Activated T-cell treated with anti-CD3 and anti-CD28 coated beads, Interleukin-2, amount 50 U/mL, for 1 hour (primary cell): ENCODE measurements around the gene TMEM255B.

Experiments
- DNase-seq: peaks from one replicate; pipeline ENCODE4 v3.0.0-alpha.2; 2020

Gene TMEM255B

DNA sequence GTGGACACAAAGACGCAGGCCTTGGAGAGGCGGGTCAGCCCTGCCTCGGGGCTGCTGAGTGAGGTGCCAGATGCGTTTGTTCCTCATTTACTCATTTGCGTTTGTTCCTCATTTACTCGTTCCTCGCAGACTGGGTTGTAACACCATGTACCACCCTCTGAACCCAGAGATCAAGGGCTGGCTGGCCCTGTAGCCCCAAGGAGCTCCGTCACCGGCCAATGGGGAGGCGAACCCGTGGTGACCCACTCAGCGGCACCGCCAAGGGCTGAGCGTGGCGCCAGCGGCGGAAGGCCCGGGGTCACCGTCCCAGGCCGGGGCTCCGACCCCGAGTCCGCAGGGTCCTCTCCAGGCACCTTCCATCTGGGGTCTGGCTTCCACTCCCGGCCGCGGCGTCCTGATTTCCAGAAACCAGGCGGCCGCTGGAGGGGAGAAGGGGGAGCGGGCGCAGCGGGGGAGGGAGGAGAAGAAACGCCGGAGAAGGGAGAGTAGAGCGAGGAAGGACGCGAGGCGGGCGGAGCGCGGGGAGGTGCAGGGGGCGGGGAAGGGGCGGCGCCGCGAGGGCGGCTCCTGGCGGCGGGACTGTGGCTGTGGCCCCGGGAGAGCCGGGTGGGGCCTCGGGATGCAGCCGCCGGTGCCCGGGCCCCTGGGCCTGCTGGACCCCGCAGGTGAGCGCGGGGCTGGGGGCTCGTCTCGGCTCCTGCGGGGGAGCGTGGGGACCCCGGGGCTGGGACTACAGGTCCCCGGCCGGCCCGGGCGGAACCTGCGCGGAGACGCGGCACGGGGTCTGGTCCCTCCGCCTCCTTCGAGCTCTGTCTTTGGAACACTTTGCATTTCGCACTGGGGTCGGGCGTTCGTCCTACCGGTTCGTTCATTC is at the start of gene TMEM255B:
TSS of gene TMEM255B (plus strand) at position 576 of the 874 bp plus-strand sequence. CDS start at position 620, 44 bp downstream.
- DNase-seq: peak; percentile 85

GRCh38 chr13:113722921-113723320 is 36.1 kb upstream of the TMEM255B start:
- no peak for DNase-seq

DNA sequence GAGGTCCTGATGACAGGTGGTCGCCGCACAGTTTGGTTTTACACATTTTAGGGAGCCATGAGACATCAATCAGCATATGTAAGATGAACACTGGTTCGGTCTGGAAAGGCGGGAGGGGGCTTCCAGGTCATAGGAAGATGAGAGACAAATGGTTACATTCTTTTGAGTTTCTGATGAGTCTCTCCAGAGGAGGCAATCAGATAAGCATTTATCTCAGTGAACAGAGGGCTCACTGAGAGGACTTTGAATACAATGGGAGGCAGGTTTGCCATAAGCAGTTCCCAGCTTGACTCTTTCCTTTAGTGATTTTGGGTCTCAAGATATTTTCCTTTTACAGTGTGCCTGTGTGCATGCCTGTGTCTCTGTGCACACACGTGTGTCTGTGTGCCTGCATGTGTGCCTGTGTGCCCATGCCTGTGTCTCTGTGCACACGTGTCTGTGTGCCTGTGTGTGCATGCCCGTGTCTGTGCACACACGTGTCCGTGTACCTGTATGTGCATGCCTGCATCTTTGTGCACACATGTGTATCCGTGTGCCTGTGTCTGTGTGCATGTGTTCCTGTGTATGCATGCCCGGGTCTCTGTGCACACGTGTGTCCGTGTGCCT is 35.5 kb upstream of the TMEM255B start:
- no peak for DNase-seq

GRCh38 chr13:113724016-113724758 is 34.8 kb upstream of the TMEM255B start:
- peak; percentile 29 for DNase-seq

- DNase-seq: peak; percentile 92
These were observed 34.2 kb upstream of the TMEM255B start for GRCh38 chr13:113724780-113725315.

DNA sequence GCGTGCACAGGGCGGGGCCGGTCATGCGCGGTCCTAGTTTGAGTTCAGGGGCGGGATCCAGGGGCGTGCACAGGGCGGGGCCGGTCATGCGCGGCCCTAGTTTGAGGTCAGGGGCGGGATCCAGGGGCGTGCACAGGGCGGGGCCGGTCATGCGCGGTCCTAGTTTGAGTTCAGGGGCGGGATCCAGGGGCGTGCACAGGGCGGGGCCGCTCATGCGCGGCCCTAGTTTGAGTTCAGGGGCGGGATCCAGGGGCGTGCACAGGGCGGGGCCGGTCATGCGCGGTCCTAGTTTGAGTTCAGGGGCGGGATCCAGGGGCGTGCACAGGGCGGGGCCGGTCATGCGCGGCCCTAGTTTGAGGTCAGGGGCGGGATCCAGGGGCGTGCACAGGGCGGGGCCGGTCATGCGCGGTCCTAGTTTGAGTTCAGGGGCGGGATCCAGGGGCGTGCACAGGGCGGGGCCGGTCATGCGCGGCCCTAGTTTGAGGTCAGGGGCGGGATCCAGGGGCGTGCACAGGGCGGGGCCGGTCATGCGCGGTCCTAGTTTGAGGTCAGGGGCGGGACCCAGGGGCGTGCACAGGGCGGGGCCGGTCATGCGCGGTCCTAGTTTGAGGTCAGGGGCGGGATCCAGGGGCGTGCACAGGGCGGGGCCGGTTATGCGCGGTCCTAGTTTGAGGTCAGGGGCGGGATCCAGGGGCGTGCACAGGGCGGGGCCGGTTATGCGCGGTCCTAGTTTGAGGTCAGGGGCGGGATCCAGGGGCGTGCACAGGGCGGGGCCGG is 33.5 kb upstream of the TMEM255B start:
- peak; percentile 83 for DNase-seq

DNA sequence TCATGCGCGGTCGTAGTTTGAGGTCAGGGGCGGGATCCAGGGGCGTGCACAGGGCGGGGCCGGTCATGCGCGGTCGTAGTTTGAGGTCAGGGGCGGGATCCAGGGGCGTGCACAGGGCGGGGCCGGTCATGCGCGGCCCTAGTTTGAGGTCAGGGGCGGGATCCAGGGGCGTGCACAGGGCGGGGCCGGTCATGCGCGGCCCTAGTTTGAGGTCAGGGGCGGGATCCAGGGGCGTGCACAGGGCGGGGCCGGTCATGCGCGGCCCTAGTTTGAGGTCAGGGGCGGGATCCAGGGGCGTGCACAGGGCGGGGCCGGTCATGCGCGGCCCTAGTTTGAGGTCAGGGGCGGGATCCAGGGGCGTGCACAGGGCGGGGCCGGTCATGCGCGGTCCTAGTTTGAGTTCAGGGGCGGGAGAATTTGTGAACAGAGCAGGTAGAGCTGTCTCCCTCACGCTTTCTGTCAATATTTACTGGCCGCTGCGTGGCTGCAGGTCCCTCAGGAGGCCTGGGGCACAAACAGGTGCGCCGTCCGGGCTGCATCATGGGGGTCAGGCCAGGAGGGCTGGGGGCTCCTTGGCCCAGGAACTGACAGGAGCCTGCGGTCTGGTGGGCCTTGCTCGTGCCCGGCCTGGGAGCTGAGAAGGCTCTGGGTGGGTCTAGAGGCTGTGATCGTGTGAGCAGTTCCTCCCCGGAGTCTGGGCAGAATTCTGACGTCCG is 32.8 kb upstream of the TMEM255B start:
- peak; percentile 60 for DNase-seq

GRCh38 chr13:113726961-113727411 is 32.0 kb upstream of the TMEM255B start:
- DNase-seq: peak; percentile 31

- DNase-seq: no peak
These were observed 30.4 kb upstream of the TMEM255B start for GRCh38 chr13:113728571-113729054.

- no peak for DNase-seq
These were observed 29.6 kb upstream of the TMEM255B start for GRCh38 chr13:113729187-113730019.

DNA sequence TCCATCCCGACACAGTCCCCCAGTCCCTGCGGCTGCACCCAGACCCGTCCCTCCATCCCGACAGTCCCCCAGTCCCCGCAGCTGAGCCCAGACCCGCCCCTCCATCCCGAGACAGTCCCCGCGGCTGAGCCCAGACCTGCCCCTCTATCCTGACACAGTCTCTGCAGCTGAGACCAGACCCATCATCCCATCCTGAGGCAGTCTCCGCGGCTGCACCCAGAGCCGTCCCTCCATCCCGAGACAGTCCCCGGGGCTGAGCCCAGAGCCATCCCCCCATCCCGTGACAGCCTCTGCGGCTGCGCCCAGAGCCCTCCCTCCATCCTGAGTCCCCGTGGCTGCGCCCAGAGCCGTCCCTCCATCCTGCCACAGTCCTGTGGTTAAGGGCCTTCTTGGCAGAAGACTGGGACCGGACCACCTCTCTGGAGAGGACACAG is 28.8 kb upstream of the TMEM255B start:
- DNase-seq: no peak

DNA sequence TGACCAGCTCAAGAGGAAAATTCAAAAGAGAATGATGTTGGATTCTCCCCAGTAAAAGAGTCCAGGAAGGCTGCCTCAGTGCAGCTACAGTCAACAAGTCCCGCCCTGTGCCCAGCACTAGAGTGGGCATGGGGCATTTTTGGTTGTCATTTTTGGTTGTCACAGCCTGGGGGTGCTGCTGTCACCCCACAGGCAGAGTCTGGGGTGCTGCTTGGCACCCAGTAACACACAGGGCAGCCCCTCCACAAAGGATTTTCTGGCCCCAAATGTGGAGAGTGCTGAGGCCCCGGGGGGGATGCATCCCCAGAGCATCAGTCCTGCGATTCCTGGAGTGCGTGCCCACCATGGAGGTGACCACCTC is 28.2 kb upstream of the TMEM255B start:
- DNase-seq: no peak

- no peak for DNase-seq
These were observed 27.5 kb upstream of the TMEM255B start for GRCh38 chr13:113731192-113732175.

- no peak for DNase-seq
These were observed 26.7 kb upstream of the TMEM255B start for GRCh38 chr13:113732176-113732960.

- no peak for DNase-seq
These were observed 25.8 kb upstream of the TMEM255B start for GRCh38 chr13:113732961-113733950.

DNA sequence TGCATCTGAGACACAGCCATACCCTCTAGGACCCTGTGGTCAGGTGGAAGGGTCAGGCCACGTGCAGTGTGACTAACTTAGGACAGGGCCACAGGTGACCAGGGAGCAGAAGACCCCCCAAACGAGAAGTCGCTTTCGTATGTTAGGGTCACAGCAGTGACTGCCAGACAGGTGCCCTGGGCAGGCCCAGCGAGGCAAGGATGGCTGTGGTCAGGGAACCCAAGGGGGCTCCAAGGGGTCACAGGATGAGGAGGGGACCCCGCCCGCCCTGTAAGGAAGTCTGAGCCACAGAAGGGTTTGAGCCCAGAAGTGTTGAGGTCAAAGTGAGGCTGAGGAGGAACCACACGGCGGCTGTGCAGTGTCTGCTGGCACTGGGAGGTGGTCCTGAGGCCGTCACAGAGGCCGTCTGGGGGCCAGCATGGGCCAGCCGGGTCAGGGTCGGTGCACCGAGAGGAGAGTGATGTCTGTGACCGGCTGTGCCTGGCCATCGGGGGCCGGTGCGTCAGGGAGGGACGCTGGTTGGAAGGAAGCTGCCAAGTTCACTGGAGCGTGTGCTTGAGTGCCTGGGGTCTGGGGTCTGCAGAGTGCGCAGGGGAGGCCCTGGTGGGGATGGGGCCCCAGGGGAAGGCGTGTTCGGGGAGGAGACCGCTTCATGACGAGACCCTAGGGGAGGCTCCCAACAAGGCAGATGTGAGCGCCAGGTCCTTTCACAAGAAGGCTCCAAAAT is 24.8 kb upstream of the TMEM255B start:
- DNase-seq: no peak

DNA sequence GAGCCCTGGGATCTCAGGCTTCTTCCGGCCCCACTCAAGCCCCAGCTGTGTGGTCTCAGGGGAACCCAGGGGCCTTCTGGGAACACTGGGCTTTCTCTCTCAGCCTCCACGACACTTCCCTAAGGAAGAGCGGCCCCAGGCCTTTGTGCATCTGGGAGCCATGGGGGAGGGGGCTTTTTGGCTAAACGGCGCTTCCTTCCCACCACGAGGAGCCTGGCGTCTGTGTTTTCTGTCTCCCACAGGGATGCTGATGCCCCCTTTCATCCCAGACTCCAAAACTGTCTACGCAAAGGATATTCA is 24.2 kb upstream of the TMEM255B start:
- DNase-seq: no peak
